HG02610 (cell line): ENCODE results near the gene LCAT.

ENCODE experiments used
- ATAC-seq: cut with Tn5 transposase; IDR thresholded peaks from one replicate; pipeline ENCODE4 v1.9.1; 2021; ENCODE audit warnings: mild to moderate bottlenecking, moderate library complexity; ENCODE audit not compliant: unreplicated experiment

LCAT gene

GRCh38 chr16:67914758-67915495 lies 29.0 kb downstream of the LCAT start:
- ATAC-seq, result no peak

GRCh38 chr16:67910158-67910557 lies 33.8 kb downstream of the LCAT start:
- ATAC-seq, result peak; percentile 45

- ATAC-seq, result no peak
Observed at GRCh38 chr16:67909056-67909742, 34.7 kb downstream of the LCAT start.

GRCh38 chr16:67907397-67908180 lies 36.3 kb downstream of the LCAT start:
- no peak for ATAC-seq

- no peak for ATAC-seq
Observed at GRCh38 chr16:67902831-67903230, 41.1 kb downstream of the LCAT start.

GRCh38 chr16:67901734-67902133 lies 42.2 kb downstream of the LCAT start:
- no peak for ATAC-seq

- no peak for ATAC-seq
Observed at GRCh38 chr16:67897231-67897630, 46.7 kb downstream of the LCAT start.

GRCh38 chr16:67893743-67894399 lies 50.0 kb downstream of the LCAT start:
- peak; percentile 7 for ATAC-seq

- peak; percentile 89 for ATAC-seq
Observed at GRCh38 chr16:67892899-67893742, 50.8 kb downstream of the LCAT start, which contains the start of gene PSKH1. Gene PSKH1, plus strand, starts transcription at chr16:67893254. Its CDS starts 15,496 bp downstream, at chr16:67908750.

- no peak for ATAC-seq
Observed at GRCh38 chr16:67892375-67892774, 51.5 kb downstream of the LCAT start.
